ENCODE data around the gene ADPRS. TPM values are rescaled to one million over a fixed set of nuclear protein-coding genes. Genes with fewer than 3 reads are reported as not detected.

ADPRS gene
- total and polyA plus RNA-seq, 2 donors (not counting 1 experiment from before 2014, with no cell fraction given): 25.3 to 30.9 TPM

DNA sequence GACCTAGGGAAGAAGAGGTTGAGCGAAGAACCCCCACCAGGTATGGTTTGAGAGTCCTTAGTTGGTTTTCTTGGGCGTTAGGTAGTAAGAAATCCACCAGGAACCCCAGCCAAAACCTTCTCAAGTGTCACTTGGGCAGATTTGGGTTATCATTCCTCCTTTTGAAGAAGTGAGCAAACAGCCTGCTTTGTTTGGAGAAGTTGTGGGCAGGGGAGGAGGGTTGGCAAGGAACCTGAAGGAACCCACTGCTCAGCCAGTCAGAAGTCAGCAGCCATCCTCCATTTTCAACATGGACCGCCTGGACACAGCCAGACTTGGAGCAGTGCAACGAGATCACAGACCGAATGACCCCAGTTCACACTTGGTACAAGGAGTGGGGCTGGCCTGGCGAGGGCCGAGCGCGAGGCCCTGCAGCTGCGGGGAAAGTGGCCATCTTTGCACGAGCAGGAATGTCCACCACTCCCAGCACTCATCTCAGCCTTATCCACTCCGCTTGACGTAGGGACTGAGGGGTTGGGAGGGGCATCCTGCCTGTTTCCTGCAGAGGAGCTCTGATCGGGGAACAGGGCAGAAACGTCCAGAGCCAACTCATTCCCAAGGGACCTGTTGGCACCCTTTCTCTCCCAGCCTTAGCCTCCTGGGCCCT, 7.2 kb downstream of the ADPRS start:
- Histone ChIP-seq H3K79me2 (ENCODE audit: control insufficient read depth, insufficient read depth, low read length) (peaks cover 7% of the 10 kb centered on the region), H3K9ac (ENCODE audit: insufficient read depth, low read length) (no peak overlapping the region), H3K4me3 (replicated peaks in 1 of 4; ENCODE audit: control extremely low read depth in 1 of 4, insufficient read depth in 1 of 4, low read depth in 3 of 4, low read length in 4 of 4) (no peak overlapping the region), H3K36me3 (ENCODE audit: control insufficient read depth, insufficient read depth, low read length) (peaks cover 34% of the 10 kb centered on the region), H3K4me2 (ENCODE audit: extremely low read depth, insufficient read depth, low read length) (no peak overlapping the region), H4K20me1 (ENCODE audit: control insufficient read depth, extremely low read depth, insufficient read depth, low read length) (no peaks in the 10 kb centered on the region), H3K27me3 (ENCODE audit: control insufficient read depth, insufficient read depth, low read length) (no peaks in the 10 kb centered on the region), H3K4me1 (ENCODE audit: control insufficient read depth, extremely low read depth, insufficient read depth, low read length) (peaks cover 4% of the 10 kb centered on the region), H3K27ac (ENCODE audit: insufficient read depth, low read length) (no peak overlapping the region), H3K9me3 (ENCODE audit: control insufficient read depth, insufficient read depth, low read depth, low read length) (no peaks in the 10 kb centered on the region), H2AFZ (ENCODE audit: low read length) (no peak overlapping the region)
- TF ChIP-seq, protein P1, sequence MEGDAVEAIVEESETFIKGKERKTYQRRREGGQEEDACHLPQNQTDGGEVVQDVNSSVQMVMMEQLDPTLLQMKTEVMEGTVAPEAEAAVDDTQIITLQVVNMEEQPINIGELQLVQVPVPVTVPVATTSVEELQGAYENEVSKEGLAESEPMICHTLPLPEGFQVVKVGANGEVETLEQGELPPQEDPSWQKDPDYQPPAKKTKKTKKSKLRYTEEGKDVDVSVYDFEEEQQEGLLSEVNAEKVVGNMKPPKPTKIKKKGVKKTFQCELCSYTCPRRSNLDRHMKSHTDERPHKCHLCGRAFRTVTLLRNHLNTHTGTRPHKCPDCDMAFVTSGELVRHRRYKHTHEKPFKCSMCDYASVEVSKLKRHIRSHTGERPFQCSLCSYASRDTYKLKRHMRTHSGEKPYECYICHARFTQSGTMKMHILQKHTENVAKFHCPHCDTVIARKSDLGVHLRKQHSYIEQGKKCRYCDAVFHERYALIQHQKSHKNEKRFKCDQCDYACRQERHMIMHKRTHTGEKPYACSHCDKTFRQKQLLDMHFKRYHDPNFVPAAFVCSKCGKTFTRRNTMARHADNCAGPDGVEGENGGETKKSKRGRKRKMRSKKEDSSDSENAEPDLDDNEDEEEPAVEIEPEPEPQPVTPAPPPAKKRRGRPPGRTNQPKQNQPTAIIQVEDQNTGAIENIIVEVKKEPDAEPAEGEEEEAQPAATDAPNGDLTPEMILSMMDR (conservative IDR thresholded peaks at IDR 0.05 in 1 of 2, IDR thresholded peaks at IDR 0.05 in 1 of 2; ENCODE audit: low read depth in 1 of 2, low read length in 2 of 2): no peak
- TF ChIP-seq EZH2 (IDR thresholded peaks at IDR 0.05; ENCODE audit: low read length, missing control alignments): no peak
- DNase-seq (ENCODE audit: low read depth in 2 of 2): no peak

DNA sequence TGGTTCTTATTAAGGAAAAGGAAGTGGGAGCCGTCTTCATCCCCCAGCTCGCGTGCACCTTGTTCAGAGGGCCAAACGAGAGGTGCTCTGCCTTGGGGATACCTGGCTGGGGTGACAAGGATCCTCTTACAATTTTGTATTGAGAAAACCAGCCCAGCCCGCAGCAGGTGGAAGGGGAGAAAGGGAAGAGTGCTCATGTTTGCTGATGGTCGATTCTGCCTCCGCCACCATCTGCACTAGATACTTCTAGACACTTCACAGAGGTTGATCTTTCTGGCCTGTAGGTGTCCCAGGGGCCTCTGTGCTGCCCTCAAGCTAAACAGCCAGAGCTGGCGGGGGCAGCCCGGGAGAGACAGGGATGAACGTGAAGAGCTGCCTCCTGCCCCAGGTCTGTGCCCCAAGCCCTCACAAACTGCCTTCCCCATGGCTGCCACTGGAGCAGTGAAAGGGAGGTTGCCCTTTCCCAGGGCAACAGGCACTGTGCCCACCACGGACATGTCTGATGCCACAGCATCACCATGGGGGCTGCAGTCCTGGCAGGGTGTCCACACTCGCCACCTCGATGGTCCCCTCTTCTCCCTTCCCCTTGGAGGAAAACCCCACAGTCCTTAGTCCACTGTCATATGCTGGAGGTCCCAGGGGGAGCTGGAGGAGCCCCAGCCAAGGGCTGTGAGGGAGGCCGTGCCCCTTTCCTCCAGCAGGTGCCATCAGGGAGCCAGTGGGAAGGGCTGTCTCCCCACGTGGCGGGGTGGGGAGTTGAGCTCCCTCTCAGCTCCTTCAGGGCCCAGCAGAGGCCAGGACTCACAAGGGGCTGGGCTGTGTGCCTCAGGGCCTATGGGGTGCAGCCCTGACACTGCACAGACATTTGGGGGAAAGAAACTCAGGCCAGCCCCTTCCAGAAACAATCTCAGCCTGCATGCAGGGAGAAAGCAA, 8.1 kb downstream of the ADPRS start:
- Histone ChIP-seq H3K4me3 (replicated peaks in 1 of 4; ENCODE audit: control extremely low read depth in 1 of 4, insufficient read depth in 1 of 4, low read depth in 3 of 4, low read length in 4 of 4) (no peak overlapping the region), H3K27ac (ENCODE audit: insufficient read depth, low read length) (no peak overlapping the region), H3K27me3 (ENCODE audit: control insufficient read depth, insufficient read depth, low read length) (no peaks in the 10 kb centered on the region), H2AFZ (ENCODE audit: low read length) (no peak overlapping the region), H3K4me2 (ENCODE audit: extremely low read depth, insufficient read depth, low read length) (no peak overlapping the region), H4K20me1 (ENCODE audit: control insufficient read depth, extremely low read depth, insufficient read depth, low read length) (no peaks in the 10 kb centered on the region), H3K36me3 (ENCODE audit: control insufficient read depth, insufficient read depth, low read length) (peaks cover 32% of the 10 kb centered on the region), H3K9ac (ENCODE audit: insufficient read depth, low read length) (no peak overlapping the region), H3K79me2 (ENCODE audit: control insufficient read depth, insufficient read depth, low read length) (peaks cover 3% of the 10 kb centered on the region), H3K9me3 (ENCODE audit: control insufficient read depth, insufficient read depth, low read depth, low read length) (no peaks in the 10 kb centered on the region), H3K4me1 (ENCODE audit: control insufficient read depth, extremely low read depth, insufficient read depth, low read length) (peaks cover 4% of the 10 kb centered on the region)
- no peak for DNase-seq (ENCODE audit: low read depth in 2 of 2)
- TF ChIP-seq, protein P1 (conservative IDR thresholded peaks at IDR 0.05 in 1 of 2, IDR thresholded peaks at IDR 0.05 in 1 of 2; ENCODE audit: low read depth in 1 of 2, low read length in 2 of 2): peak in 1 of 2 donors; percentile 29
- TF ChIP-seq EZH2 (IDR thresholded peaks at IDR 0.05; ENCODE audit: low read length, missing control alignments): no peak
